A673 (cell line): Measurements from ENCODE around the gene SPRYD3.

Experiments
- CTCF ChIP-seq: fragments of 300-800, 200-600 bp; sonication (generic); conservative IDR thresholded peaks from 2 replicates; pipeline ENCODE4 v1.5.1; 2017; ENCODE audit warnings: low read depth, mild to moderate bottlenecking, antibody characterized with exemption, low read length, moderate library complexity, mixed read lengths
- EZH2 ChIP-seq: fragments of 200-600 bp; sonication (generic); IDR thresholded peaks from 2 replicates; pipeline ENCODE4 v1.6.1; 2017; ENCODE audit warnings: borderline replicate concordance, low read depth, mild to moderate bottlenecking, mixed read lengths, antibody characterized with exemption, low read length; ENCODE audit not compliant: poor library complexity, severe bottlenecking

GRCh38 chr12:53063708-53064612, 15.2 kb downstream of the SPRYD3 start:
- TF ChIP-seq CTCF (no peak), EZH2 (no peak)
